ENCODE measurements around the gene NEXN. TPM values are rescaled to one million over a fixed set of nuclear protein-coding genes. Genes with fewer than 3 reads are reported as not detected.

The NEXN gene
- polyA plus RNA-seq, 3 donors, result 0.31 to 3.5 (median 3.0) TPM

DNA sequence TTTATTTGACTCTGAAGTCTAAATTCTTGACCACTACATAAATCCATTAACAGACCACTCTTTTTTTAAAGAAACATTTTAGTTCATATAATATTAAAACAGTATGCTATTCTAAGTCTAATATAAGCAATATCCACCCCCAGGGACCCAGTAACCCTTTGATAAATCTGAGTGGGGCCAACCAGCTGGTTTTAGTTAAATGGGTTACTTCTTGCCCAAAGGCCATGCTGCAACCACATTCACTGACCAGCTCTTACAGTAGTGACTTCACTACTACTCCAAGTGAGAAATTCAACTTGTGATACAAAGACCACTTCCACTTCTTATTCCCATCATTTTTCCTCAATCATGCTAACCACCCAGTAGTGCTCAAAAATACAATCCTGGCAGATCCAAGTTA is 70.0 kb downstream of the NEXN start:
- Mint-ChIP-seq H3K4me3 (no peak overlapping the region), H3K9me3 (no peaks in the 10 kb centered on the region), H3K36me3 (peaks cover 77 to 88% of the 10 kb centered on the region in 2 donors), H3K4me1 (no peaks in the 10 kb centered on the region), H3K27me3 (ENCODE audit: low read depth in 3 of 3) (no peaks in the 10 kb centered on the region), H3K27ac (peak overlapping the region in 1 of 7 donors; percentile 7)
- Histone ChIP-seq H3K9me3 (replicated peaks in 1 of 2; ENCODE audit: control insufficient read depth in 1 of 2, insufficient read depth in 1 of 2, low read length in 2 of 2) (no peaks in the 10 kb centered on the region), H3K27me3 (ENCODE audit: control insufficient read depth in 2 of 2, insufficient read depth in 2 of 2, low read length in 2 of 2) (no peaks in the 10 kb centered on the region), H2AFZ (ENCODE audit: insufficient read depth, low read depth, low read length, poor library complexity, severe bottlenecking) (no peak overlapping the region), H3K79me2 (ENCODE audit: insufficient read depth, low read length) (peaks cover 41% of the 10 kb centered on the region), H3K27ac (ENCODE audit: low read depth in 1 of 2, low read length in 2 of 2) (no peak overlapping the region), H3K9ac (ENCODE audit: insufficient read depth, low read length, poor library complexity, severe bottlenecking) (no peak overlapping the region), H3K4me2 (replicated peaks; ENCODE audit: extremely low read depth, low read length, poor library complexity, severe bottlenecking) (no peak overlapping the region), H3K4me3 (replicated peaks in 1 of 3; ENCODE audit: low read depth in 2 of 3, low read length in 3 of 3) (no peak overlapping the region), H3K4me1 (ENCODE audit: control insufficient read depth in 1 of 2, insufficient read depth in 2 of 2, low read length in 2 of 2) (no peaks in the 10 kb centered on the region), H3K36me3 (replicated peaks in 1 of 2; ENCODE audit: control insufficient read depth in 1 of 2, insufficient read depth in 2 of 2, low read length in 2 of 2) (peaks cover 100% of the 10 kb centered on the region in 2 donors), H4K20me1 (ENCODE audit: insufficient read depth, low read length) (peaks cover 87% of the 10 kb centered on the region)
- intact Hi-C loops (cut with micrococcal nuclease), result no loop called here
- no peak for DNase-seq
- TF ChIP-seq, protein P1, sequence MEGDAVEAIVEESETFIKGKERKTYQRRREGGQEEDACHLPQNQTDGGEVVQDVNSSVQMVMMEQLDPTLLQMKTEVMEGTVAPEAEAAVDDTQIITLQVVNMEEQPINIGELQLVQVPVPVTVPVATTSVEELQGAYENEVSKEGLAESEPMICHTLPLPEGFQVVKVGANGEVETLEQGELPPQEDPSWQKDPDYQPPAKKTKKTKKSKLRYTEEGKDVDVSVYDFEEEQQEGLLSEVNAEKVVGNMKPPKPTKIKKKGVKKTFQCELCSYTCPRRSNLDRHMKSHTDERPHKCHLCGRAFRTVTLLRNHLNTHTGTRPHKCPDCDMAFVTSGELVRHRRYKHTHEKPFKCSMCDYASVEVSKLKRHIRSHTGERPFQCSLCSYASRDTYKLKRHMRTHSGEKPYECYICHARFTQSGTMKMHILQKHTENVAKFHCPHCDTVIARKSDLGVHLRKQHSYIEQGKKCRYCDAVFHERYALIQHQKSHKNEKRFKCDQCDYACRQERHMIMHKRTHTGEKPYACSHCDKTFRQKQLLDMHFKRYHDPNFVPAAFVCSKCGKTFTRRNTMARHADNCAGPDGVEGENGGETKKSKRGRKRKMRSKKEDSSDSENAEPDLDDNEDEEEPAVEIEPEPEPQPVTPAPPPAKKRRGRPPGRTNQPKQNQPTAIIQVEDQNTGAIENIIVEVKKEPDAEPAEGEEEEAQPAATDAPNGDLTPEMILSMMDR (IDR thresholded peaks at IDR 0.05), result no peak

DNA sequence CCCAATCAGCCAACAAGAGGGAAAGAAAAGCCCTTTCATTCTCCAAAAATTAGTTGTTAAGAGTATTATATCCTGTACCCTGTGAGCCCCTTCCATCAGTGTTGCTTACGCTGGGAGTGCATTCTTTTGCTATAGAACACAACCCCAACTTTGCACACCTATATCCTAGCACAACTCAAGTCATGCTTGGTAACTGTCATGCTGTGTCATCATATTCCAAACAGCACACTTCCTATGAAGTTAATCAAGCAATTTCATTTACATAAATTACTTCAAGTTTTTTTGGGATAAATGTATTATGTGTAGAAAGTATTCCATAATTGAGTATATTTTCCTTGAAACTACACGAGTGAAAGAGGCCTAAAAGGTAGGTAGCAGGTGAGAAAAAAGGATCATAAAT is 70.4 kb downstream of the NEXN start:
- Histone ChIP-seq H2AFZ (ENCODE audit: insufficient read depth, low read depth, low read length, poor library complexity, severe bottlenecking) (no peak overlapping the region), H3K27ac (ENCODE audit: low read depth in 1 of 2, low read length in 2 of 2) (no peak overlapping the region), H3K27me3 (ENCODE audit: control insufficient read depth in 2 of 2, insufficient read depth in 2 of 2, low read length in 2 of 2) (no peaks in the 10 kb centered on the region), H3K4me2 (replicated peaks; ENCODE audit: extremely low read depth, low read length, poor library complexity, severe bottlenecking) (no peak overlapping the region), H3K9me3 (replicated peaks in 1 of 2; ENCODE audit: control insufficient read depth in 1 of 2, insufficient read depth in 1 of 2, low read length in 2 of 2) (no peaks in the 10 kb centered on the region), H3K4me1 (ENCODE audit: control insufficient read depth in 1 of 2, insufficient read depth in 2 of 2, low read length in 2 of 2) (no peaks in the 10 kb centered on the region), H3K79me2 (ENCODE audit: insufficient read depth, low read length) (peaks cover 40% of the 10 kb centered on the region), H3K4me3 (replicated peaks in 1 of 3; ENCODE audit: low read depth in 2 of 3, low read length in 3 of 3) (no peak overlapping the region), H4K20me1 (ENCODE audit: insufficient read depth, low read length) (peaks cover 87% of the 10 kb centered on the region), H3K9ac (ENCODE audit: insufficient read depth, low read length, poor library complexity, severe bottlenecking) (no peak overlapping the region), H3K36me3 (replicated peaks in 1 of 2; ENCODE audit: control insufficient read depth in 1 of 2, insufficient read depth in 2 of 2, low read length in 2 of 2) (peaks cover 100% of the 10 kb centered on the region in 2 donors)
- DNase-seq, result no peak
- intact Hi-C loops (cut with micrococcal nuclease), result no loop called here
- TF ChIP-seq, protein P1 (IDR thresholded peaks at IDR 0.05), result no peak
- Mint-ChIP-seq H3K9me3 (no peaks in the 10 kb centered on the region), H3K4me1 (no peaks in the 10 kb centered on the region), H3K27me3 (ENCODE audit: low read depth in 3 of 3) (no peaks in the 10 kb centered on the region), H3K27ac (peak overlapping the region in 2 of 7 donors; percentile 7 to 65), H3K36me3 (peaks cover 78 to 88% of the 10 kb centered on the region in 2 donors), H3K4me3 (no peak overlapping the region)
- WGBS (ENCODE audit: insufficient coverage), result 100% methylated on average over 1 of the region's 2 CpGs

Measured in CD14-positive monocyte (primary cell).